Peyer's patch (tissue), 4 donors: ENCODE data around the gene NUTM2G.
"Not testable (repeated sequence)": the region's sequence is repeated elsewhere in the genome, so short reads cannot be mapped to it uniquely, and the experiment has no call there.

ENCODE experiments used
- POLR2A ChIP-seq, 2 donors: fragments of 450-650 bp; IDR thresholded peaks; one replicate each; pipeline ENCODE4 v1.5.1; 2017; ENCODE audit warnings: antibody characterized with exemption in 2 of 2, mild to moderate bottlenecking in 2 of 2, moderate library complexity in 2 of 2
- TF ChIP-seq, protein P1 (sequence below), 6 experiments: fragments of 450-650 bp in 4 of 6; fragments of 200-600 bp in 2 of 6; sonication (generic) in 1 of 6; IDR thresholded peaks; one replicate each; pipeline ENCODE4 v1.5.1; 2017 to 2019; ENCODE audit warnings: antibody characterized with exemption in 6 of 6, mild to moderate bottlenecking in 3 of 6, moderate library complexity in 1 of 6

DNA sequence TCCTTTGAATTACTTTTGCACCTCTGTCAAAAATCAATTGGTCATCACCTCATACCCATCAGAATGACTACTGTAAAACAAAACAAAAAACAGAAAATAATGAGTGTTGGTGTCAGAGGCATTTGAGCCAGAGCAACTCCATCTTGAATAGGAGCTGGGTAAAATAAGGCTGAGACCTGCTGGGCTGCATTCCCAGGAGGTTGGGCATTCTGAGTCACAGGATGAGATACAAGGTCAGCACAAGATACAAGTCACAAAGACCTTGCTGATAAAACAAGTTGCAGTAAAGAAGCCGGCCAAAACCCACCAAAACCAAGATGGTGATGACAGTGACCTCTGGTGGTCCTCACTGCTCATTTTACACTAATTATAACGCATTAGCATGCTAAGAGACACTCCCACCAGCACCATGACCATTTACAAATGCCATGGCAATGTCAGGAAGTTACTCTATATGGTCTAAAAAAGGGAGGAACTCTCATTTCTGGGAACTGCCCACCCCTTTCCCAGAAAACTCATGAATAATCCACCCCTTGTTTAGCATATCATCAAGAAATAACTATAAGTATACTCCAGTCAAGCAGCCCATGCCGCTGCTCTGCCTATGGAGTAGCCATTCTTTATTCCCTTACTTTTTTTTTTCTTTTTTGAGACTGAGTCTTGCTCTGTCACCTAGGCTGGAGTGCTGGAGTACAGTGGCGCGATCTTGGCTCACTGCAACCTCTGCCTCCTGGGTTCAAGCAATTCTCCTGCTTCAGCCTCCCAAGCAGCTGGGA is 23.5 kb upstream of the NUTM2G start:
- TF ChIP-seq, protein P1, sequence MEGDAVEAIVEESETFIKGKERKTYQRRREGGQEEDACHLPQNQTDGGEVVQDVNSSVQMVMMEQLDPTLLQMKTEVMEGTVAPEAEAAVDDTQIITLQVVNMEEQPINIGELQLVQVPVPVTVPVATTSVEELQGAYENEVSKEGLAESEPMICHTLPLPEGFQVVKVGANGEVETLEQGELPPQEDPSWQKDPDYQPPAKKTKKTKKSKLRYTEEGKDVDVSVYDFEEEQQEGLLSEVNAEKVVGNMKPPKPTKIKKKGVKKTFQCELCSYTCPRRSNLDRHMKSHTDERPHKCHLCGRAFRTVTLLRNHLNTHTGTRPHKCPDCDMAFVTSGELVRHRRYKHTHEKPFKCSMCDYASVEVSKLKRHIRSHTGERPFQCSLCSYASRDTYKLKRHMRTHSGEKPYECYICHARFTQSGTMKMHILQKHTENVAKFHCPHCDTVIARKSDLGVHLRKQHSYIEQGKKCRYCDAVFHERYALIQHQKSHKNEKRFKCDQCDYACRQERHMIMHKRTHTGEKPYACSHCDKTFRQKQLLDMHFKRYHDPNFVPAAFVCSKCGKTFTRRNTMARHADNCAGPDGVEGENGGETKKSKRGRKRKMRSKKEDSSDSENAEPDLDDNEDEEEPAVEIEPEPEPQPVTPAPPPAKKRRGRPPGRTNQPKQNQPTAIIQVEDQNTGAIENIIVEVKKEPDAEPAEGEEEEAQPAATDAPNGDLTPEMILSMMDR (IDR thresholded peaks at IDR 0.05) = not testable (repeated sequence)
- not testable (repeated sequence) for TF ChIP-seq POLR2A (IDR thresholded peaks at IDR 0.05)
